H9 (cell line): ENCODE measurements around the gene HAND1. TPM values are rescaled to one million over a fixed set of nuclear protein-coding genes. Genes with fewer than 3 reads are reported as not detected.

ENCODE experiments used
- DNase-seq: peaks from one replicate; pipeline ENCODE4 v3.0.0-alpha.2; 2017
- H2AFZ ChIP-seq: one replicate; pipeline ENCODE4 v1.6.1; 2013; ENCODE audit warnings: mild to moderate bottlenecking, low read length, control low read depth, moderate library complexity
- H2AK5ac ChIP-seq: 2 replicates; pipeline ENCODE4 v1.6.1; 2013; ENCODE audit warnings: low read length, control low read depth, mixed read lengths; ENCODE audit not compliant: insufficient read length
- H2BK120ac ChIP-seq: one replicate; pipeline ENCODE4 v1.6.1; 2013; ENCODE audit warnings: low read depth, mild to moderate bottlenecking, low read length, control low read depth, inconsistent platforms; ENCODE audit not compliant: poor library complexity, severe bottlenecking
- H2BK12ac ChIP-seq: 2 replicates; pipeline ENCODE4 v1.6.1; 2013; ENCODE audit warnings: low read length, control low read depth, mixed read lengths, low read depth; ENCODE audit not compliant: insufficient read length
- H2BK15ac ChIP-seq: 2 replicates; pipeline ENCODE4 v1.6.1; 2013; ENCODE audit warnings: low read depth, low read length, control low read depth
- H2BK20ac ChIP-seq: one replicate; pipeline ENCODE4 v1.6.1; 2013; ENCODE audit warnings: low read depth, mild to moderate bottlenecking, low read length, control low read depth, inconsistent platforms; ENCODE audit not compliant: poor library complexity, severe bottlenecking
- H2BK5ac ChIP-seq: 2 replicates; pipeline ENCODE4 v1.6.1; 2013; ENCODE audit warnings: low read length, control low read depth, mixed read lengths; ENCODE audit not compliant: insufficient read length
- H3K14ac ChIP-seq: 2 replicates; pipeline ENCODE4 v1.6.1; 2013; ENCODE audit warnings: low read length, control low read depth; ENCODE audit not compliant: insufficient read depth
- H3K18ac ChIP-seq: 2 replicates; pipeline ENCODE4 v1.6.1; 2013; ENCODE audit warnings: low read depth, mild to moderate bottlenecking, mixed read lengths, low read length, control low read depth; ENCODE audit not compliant: insufficient read length
- H3K23ac ChIP-seq: 2 replicates; pipeline ENCODE4 v1.6.1; 2013; ENCODE audit warnings: low read length, control low read depth, mixed read lengths, low read depth; ENCODE audit not compliant: insufficient read length
- H3K23me2 ChIP-seq: 2 replicates; pipeline ENCODE4 v1.6.1; 2013; ENCODE audit warnings: low read depth, mild to moderate bottlenecking, mixed read lengths, low read length, control low read depth; ENCODE audit not compliant: insufficient read length, poor library complexity, severe bottlenecking
- H3K27ac ChIP-seq: 2 replicates; pipeline ENCODE4 v1.5.1; 2013; ENCODE audit warnings: low read length, control low read depth, mixed read lengths, low read depth; ENCODE audit not compliant: insufficient read length
- H3K27me3 ChIP-seq: 2 replicates; pipeline ENCODE4 v1.6.1; 2013; ENCODE audit warnings: low read length, control low read depth, inconsistent platforms; ENCODE audit not compliant: insufficient read depth
- H3K4ac ChIP-seq: 2 replicates; pipeline ENCODE4 v1.6.1; 2013; ENCODE audit warnings: low read depth, mild to moderate bottlenecking, control low read depth, inconsistent platforms, low read length, moderate library complexity
- H3K4me1 ChIP-seq: 2 replicates; pipeline ENCODE4 v1.6.1; 2013; ENCODE audit warnings: low read length, control low read depth, inconsistent platforms; ENCODE audit not compliant: insufficient read depth
- H3K4me2 ChIP-seq: 2 replicates; pipeline ENCODE4 v1.6.1; 2013; ENCODE audit warnings: low read length, control low read depth, mixed read lengths; ENCODE audit not compliant: insufficient read length, insufficient read depth
- H3K56ac ChIP-seq: 2 replicates; pipeline ENCODE4 v1.6.1; 2013; ENCODE audit warnings: low read depth, mild to moderate bottlenecking, mixed read lengths, low read length, control low read depth; ENCODE audit not compliant: insufficient read length
- H3K79me1 ChIP-seq: 2 replicates; pipeline ENCODE4 v1.6.1; 2013; ENCODE audit warnings: low read depth, mild to moderate bottlenecking, moderate library complexity, low read length, control low read depth, inconsistent platforms; ENCODE audit not compliant: insufficient read depth, poor library complexity, severe bottlenecking
- H3K79me2 ChIP-seq: 2 replicates; pipeline ENCODE4 v1.6.1; 2013; ENCODE audit warnings: low read length, control low read depth, inconsistent platforms; ENCODE audit not compliant: insufficient read depth
- H3K9ac ChIP-seq: 2 replicates; pipeline ENCODE4 v1.6.1; 2013; ENCODE audit warnings: low read length, control low read depth, mixed read lengths; ENCODE audit not compliant: insufficient read length; ENCODE audit errors: extremely low read depth
- H3K9me3 ChIP-seq: one replicate; pipeline ENCODE4 v1.6.1; 2013; ENCODE audit warnings: low read depth, low read length, inconsistent platforms; ENCODE audit not compliant: control insufficient read depth
- H3T11ph ChIP-seq: one replicate; pipeline ENCODE4 v1.6.1; 2013; ENCODE audit warnings: mild to moderate bottlenecking, low read length, control low read depth, inconsistent platforms
- H4K20me1 ChIP-seq: one replicate; pipeline ENCODE4 v1.6.1; 2013; ENCODE audit not compliant: control insufficient read depth, insufficient read length, insufficient read depth
- H4K5ac ChIP-seq: 2 replicates; pipeline ENCODE4 v1.6.1; 2013; ENCODE audit warnings: low read depth, mild to moderate bottlenecking, mixed read lengths, low read length, control low read depth; ENCODE audit not compliant: insufficient read length
- H4K8ac ChIP-seq: replicated peaks from 2 replicates; pipeline ENCODE4 v1.6.1; 2013; ENCODE audit warnings: low read length, control low read depth, mixed read lengths, low read depth; ENCODE audit not compliant: insufficient read length
- H4K91ac ChIP-seq: 2 replicates; pipeline ENCODE4 v1.6.1; 2013; ENCODE audit warnings: low read depth, mild to moderate bottlenecking, moderate library complexity, mixed read lengths, low read length, control low read depth; ENCODE audit not compliant: insufficient read length
- H3K27ac Mint-ChIP-seq, 3 experiments: 2 replicates in 2 of 3; 3 replicates in 1 of 3; pipeline ENCODE4 v1.8.0; 2020 to 2021; ENCODE audit warnings: mixed read lengths in 3 of 3, mild to moderate bottlenecking in 1 of 3, moderate library complexity in 1 of 3
- H3K27me3 Mint-ChIP-seq: 2 replicates; pipeline ENCODE4 v1.8.0; 2021; ENCODE audit warnings: low read depth, mild to moderate bottlenecking, moderate library complexity, mixed read lengths
- H3K36me3 Mint-ChIP-seq, 3 experiments: 2 replicates in 2 of 3; 3 replicates in 1 of 3; pipeline ENCODE4 v1.8.0; 2020 to 2021; ENCODE audit warnings: low read depth in 3 of 3, mixed read lengths in 3 of 3; ENCODE audit not compliant: insufficient read depth in 1 of 3
- H3K4me1 Mint-ChIP-seq, 2 experiments: 2 replicates each; pipeline ENCODE4 v1.8.0; 2020; ENCODE audit warnings: mixed read lengths in 2 of 2
- H3K4me3 Mint-ChIP-seq, 2 experiments: 2 replicates in 1 of 2; 3 replicates in 1 of 2; pipeline ENCODE4 v1.8.0; 2020 to 2021; ENCODE audit warnings: mild to moderate bottlenecking in 2 of 2, mixed read lengths in 2 of 2, moderate library complexity in 1 of 2
- H3K9me3 Mint-ChIP-seq, 2 experiments: 2 replicates in 1 of 2; 3 replicates in 1 of 2; pipeline ENCODE4 v1.8.0; 2020; ENCODE audit warnings: mild to moderate bottlenecking in 2 of 2, mixed read lengths in 2 of 2, moderate library complexity in 1 of 2
- CTCF ChIP-seq: fragments of 200-600 bp; sonication (generic); conservative IDR thresholded peaks from 3 replicates; pipeline ENCODE4 v1.8.0; 2021; ENCODE audit warnings: antibody characterized with exemption, mild to moderate bottlenecking
- WGBS: extraction: QIAGEN DNeasy Blood & Tissue Kit; methylation state at CpG from one replicate; pipeline ENCODE4 v1.1.7; 2013; ENCODE audit warnings: missing lambda C conversion rate, low lambda C conversion rate, mixed read lengths; ENCODE audit not compliant: insufficient read length; ENCODE audit errors: extremely low coverage; 5-methylcytosine and 5-hydroxymethylcytosine counted together
- total RNA-seq: library from RNA; stranded (reverse); gene quantifications from 2 replicates; pipeline ENCODE4 v1.2.1, GENCODE V29; 2021

Gene HAND1
- total RNA-seq, 1 experiment from 2014 or later, result not detected

GRCh38 chr5:154498591-154498990, 20.6 kb upstream of the HAND1 start:
- no peaks in the 10 kb centered on the region; the same call in 1 of the 2 replicates for H3K27me3 ChIP-seq
- H2AFZ ChIP-seq, result no peak overlapping the region
- no peak overlapping the region for H3K18ac ChIP-seq
- H3K23me2 ChIP-seq, result no peaks in the 10 kb centered on the region
- H4K20me1 ChIP-seq, result no peaks in the 10 kb centered on the region
- no peak overlapping the region for H4K91ac ChIP-seq
- WGBS, result no CpG with 5 or more reads among the region's 1 CpG
- no peaks in the 10 kb centered on the region for H3K36me3 Mint-ChIP-seq
- H3K9me3 Mint-ChIP-seq, result no peaks in the 10 kb centered on the region
- no peak overlapping the region for H3K23ac ChIP-seq
- H4K8ac ChIP-seq, result no peak overlapping the region
- H3K27me3 Mint-ChIP-seq, result peaks cover 32% of the 10 kb centered on the region
- H3K9ac ChIP-seq, result no peak overlapping the region
- H3K79me2 ChIP-seq, result no peaks in the 10 kb centered on the region
- H3K56ac ChIP-seq, result no peak overlapping the region
- no peak for TF ChIP-seq CTCF
- no peak overlapping the region for H3K27ac ChIP-seq
- no peak overlapping the region for H3K14ac ChIP-seq
- H2BK12ac ChIP-seq, result no peak overlapping the region
- no peaks in the 10 kb centered on the region for H3K79me1 ChIP-seq
- H3T11ph ChIP-seq, result no peak overlapping the region
- H2BK15ac ChIP-seq, result no peak overlapping the region
- no peak overlapping the region for H3K4me2 ChIP-seq
- no peak overlapping the region for H4K5ac ChIP-seq
- no peaks in the 10 kb centered on the region for H3K9me3 ChIP-seq
- H3K4me1 Mint-ChIP-seq, result peaks cover 9 to 14% of the 10 kb centered on the region in 2 experiments
- no peak for DNase-seq
- no peak overlapping the region for H2BK20ac ChIP-seq
- H3K4me1 ChIP-seq, result peaks cover 2% of the 10 kb centered on the region; the same call in 1 of the 2 replicates
- H2BK120ac ChIP-seq, result no peak overlapping the region
- no peak overlapping the region for H3K4me3 Mint-ChIP-seq
- H3K27ac Mint-ChIP-seq, result no peak overlapping the region
- H3K4ac ChIP-seq, result no peak overlapping the region
- no peak overlapping the region for H2AK5ac ChIP-seq
- H2BK5ac ChIP-seq, result no peak overlapping the region
